CD4-positive, CD25-positive, alpha-beta regulatory T cell (primary cell): Measurements from ENCODE around the gene RUNX2. TPM values are rescaled to one million over a fixed set of nuclear protein-coding genes. Genes with fewer than 3 reads are reported as not detected.
A peak's percentile ranks its signal among the peaks of the same experiment; 100 is the strongest.

Experiments
- ATAC-seq, 2 donors: fragments of 150-1000 bp; cut with Tn5 transposase; one replicate each; pipeline ENCODE4 v1.10.0; 2021; ENCODE audit warnings: low read depth in 2 of 2, moderate number of reproducible peaks in 2 of 2, moderate library complexity in 1 of 2
- DNase-seq, 3 donors: peaks; one replicate each; pipeline versions ENCODE4 v3.0.0 to v3.0.0-alpha.2; 2012 to 2022; ENCODE audit warnings: mixed read lengths in 1 of 3
- H3K27ac ChIP-seq: one replicate; pipeline ENCODE4 v1.7.0; 2013; ENCODE audit warnings: mild to moderate bottlenecking, low read length; ENCODE audit not compliant: insufficient read depth, poor library complexity, severe bottlenecking
- H3K27me3 ChIP-seq: one replicate; pipeline ENCODE4 v1.7.0; 2013; ENCODE audit warnings: low read length; ENCODE audit not compliant: control insufficient read depth, insufficient read depth
- H3K36me3 ChIP-seq: one replicate; pipeline ENCODE4 v1.7.0; 2013; ENCODE audit warnings: mild to moderate bottlenecking, low read length, moderate library complexity; ENCODE audit not compliant: control insufficient read depth, insufficient read depth
- H3K4me1 ChIP-seq: 2 replicates; pipeline ENCODE4 v1.7.0; 2013; ENCODE audit warnings: mild to moderate bottlenecking, low read length; ENCODE audit not compliant: insufficient read depth, control insufficient read depth, poor library complexity, severe bottlenecking
- H3K4me3 ChIP-seq: one replicate; pipeline ENCODE4 v1.7.0; 2013; ENCODE audit warnings: low read depth, mild to moderate bottlenecking, low read length, moderate library complexity
- H3K9me3 ChIP-seq, 2 experiments: 1 replicate in 1 of 2; 2 replicates in 1 of 2; pipeline ENCODE4 v1.7.0; 2013; ENCODE audit warnings: low read length in 2 of 2, mild to moderate bottlenecking in 1 of 2, moderate library complexity in 1 of 2; ENCODE audit not compliant: control insufficient read depth in 2 of 2
- H3K27ac Mint-ChIP-seq, 3 donors: one replicate each; pipeline ENCODE4 v1.8.0; 2020 to 2022; ENCODE audit warnings: mild to moderate bottlenecking in 3 of 3, mixed read lengths in 3 of 3, moderate library complexity in 2 of 3
- H3K27me3 Mint-ChIP-seq: one replicate; pipeline ENCODE4 v1.8.0; 2022; ENCODE audit warnings: mild to moderate bottlenecking, mixed read lengths
- H3K36me3 Mint-ChIP-seq: one replicate; pipeline ENCODE4 v1.8.0; 2020; ENCODE audit warnings: mixed read lengths
- H3K4me1 Mint-ChIP-seq, 4 donors: one replicate each; pipeline ENCODE4 v1.8.0; 2020 to 2022; ENCODE audit warnings: mixed read lengths in 4 of 4, mild to moderate bottlenecking in 1 of 4
- H3K4me3 Mint-ChIP-seq, 4 donors: one replicate each; pipeline ENCODE4 v1.8.0; 2020 to 2022; ENCODE audit warnings: mild to moderate bottlenecking in 4 of 4, mixed read lengths in 4 of 4, moderate library complexity in 3 of 4
- H3K9me3 Mint-ChIP-seq, 7 donors: one replicate each; pipeline ENCODE4 v1.8.0; 2020 to 2022; ENCODE audit warnings: mixed read lengths in 7 of 7, mild to moderate bottlenecking in 3 of 7, moderate library complexity in 2 of 7
- polyA plus RNA-seq, 4 donors: library from polyadenylated mRNA; unstranded; fragments of 300-500 nt; fragmentation: Illumina TruSeq; gene quantifications; one replicate each; pipeline ENCODE4 v1.2.3, GENCODE V29; 2021
- total RNA-seq: library from RNA; stranded (reverse); gene quantifications from one replicate; pipeline ENCODE4 v1.2.3, GENCODE V29; 2022

The RUNX2 gene
- total and polyA plus RNA-seq, 5 donors from 2014 or later = 5.3 to 30.0 (median 5.5) TPM

DNA sequence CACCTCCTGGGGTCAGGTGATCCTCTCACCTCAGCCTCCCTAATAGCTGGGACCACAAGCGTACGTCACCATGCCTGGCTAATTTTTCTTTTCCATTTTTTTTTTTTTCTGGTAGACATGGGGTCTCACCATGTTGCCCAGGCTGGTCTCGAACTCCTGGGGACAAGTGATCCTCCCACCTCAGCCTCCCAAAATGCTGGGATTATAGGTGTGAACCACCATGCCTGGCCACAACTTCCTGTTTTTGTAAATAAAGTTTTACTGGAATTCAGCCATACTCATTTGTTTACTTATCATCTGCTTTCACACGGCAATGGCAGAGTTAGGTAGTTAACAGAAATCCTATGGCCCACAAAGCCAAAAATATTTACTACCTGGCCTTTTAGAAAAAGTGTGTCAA lies 7.8 kb upstream of the RUNX2 start:
- Mint-ChIP-seq H3K9me3 (peaks cover 0 to 5% (median 0%) of the 10 kb centered on the region in 7 donors), H3K36me3 (no peaks in the 10 kb centered on the region), H3K4me3 (no peak overlapping the region), H3K27ac (no peak overlapping the region), H3K4me1 (peaks cover 13 to 22% (median 21%) of the 10 kb centered on the region in 4 donors), H3K27me3 (no peaks in the 10 kb centered on the region)
- ATAC-seq (no peak), DNase-seq (no peak)
- Histone ChIP-seq H3K36me3 (no peaks in the 10 kb centered on the region), H3K4me3 (no peak overlapping the region), H3K27ac (no peak overlapping the region), H3K4me1 (peaks cover 12% of the 10 kb centered on the region), H3K9me3 (no peaks in the 10 kb centered on the region), H3K27me3 (no peaks in the 10 kb centered on the region)

DNA sequence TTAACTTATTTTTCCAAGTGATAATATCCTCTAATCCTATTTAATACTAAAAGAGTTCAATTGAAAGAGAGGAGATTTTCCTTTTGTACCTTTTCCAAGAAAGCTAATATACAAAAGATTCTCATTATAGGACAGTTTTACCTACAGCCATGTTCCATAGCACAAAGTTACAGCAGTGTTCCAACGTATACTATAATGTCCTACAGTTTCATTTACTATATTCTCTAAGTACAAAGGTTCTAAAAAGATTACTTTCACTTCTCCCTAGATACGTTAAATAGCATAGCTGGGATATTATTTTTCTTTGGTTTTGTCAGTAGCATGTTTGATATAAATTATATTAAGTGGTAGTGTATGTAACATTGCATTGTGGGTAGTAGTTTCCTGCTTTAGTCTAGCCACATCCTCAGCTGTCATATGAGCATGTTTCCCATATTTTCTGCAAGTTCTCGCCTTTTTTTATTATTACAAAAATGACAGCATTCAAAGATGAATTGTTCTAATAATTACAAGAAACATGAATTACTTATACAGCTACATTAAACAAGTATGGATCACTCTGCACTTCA lies 4.4 kb upstream of the RUNX2 start:
- ATAC-seq = peak; percentile 58 to 59
- Mint-ChIP-seq H3K9me3 (no peaks in the 10 kb centered on the region), H3K4me1 (peaks cover 13 to 37% (median 25%) of the 10 kb centered on the region in 4 donors), H3K27me3 (no peaks in the 10 kb centered on the region), H3K36me3 (no peaks in the 10 kb centered on the region), H3K4me3 (peak overlapping the region in 3 of 4 donors; percentile 21 to 68 (median 23)), H3K27ac (no peak overlapping the region)
- Histone ChIP-seq H3K9me3 (no peaks in the 10 kb centered on the region), H3K4me3 (peak overlapping the region; percentile 54), H3K36me3 (no peaks in the 10 kb centered on the region), H3K27ac (no peak overlapping the region), H3K4me1 (peaks cover 12% of the 10 kb centered on the region), H3K27me3 (no peaks in the 10 kb centered on the region)
- peak in 2 of 3 donors; percentile 19 to 40 for DNase-seq

DNA sequence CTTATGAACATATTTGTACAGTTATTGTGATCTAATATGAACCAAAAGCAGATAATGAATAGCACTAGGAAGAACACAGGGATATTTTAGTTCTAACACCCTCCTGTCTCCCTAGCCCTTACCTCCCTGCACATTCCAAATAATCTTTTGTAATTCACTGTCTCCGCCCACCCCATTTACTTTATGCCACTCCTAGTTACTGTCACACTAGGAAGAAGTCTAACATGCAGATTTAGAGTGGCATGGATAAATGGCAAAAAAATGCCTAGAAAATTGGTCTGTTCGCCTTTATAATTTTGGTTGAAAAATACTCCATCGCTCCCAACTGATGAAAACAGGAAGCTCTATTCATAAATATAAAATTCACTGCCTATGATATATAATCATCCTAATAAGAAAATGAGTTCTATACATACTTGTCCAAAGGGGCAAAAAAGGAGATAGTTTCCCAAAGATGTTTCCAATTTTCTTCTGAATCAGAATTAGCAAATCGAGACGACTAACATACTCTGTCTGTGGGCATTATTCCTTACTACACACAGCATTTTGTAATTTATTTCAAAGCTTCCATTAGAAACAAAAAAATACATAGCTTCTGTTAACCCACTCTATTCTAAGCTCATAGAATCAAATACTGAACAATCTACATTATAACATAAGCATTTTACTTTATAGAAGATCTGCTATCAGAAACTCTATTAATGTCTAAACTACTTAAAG lies 1.3 kb upstream of the RUNX2 start:
- Histone ChIP-seq H3K4me3 (no peak overlapping the region), H3K4me1 (peaks cover 12% of the 10 kb centered on the region), H3K9me3 (no peaks in the 10 kb centered on the region), H3K36me3 (no peaks in the 10 kb centered on the region), H3K27me3 (no peaks in the 10 kb centered on the region), H3K27ac (no peak overlapping the region)
- Mint-ChIP-seq H3K4me1 (peaks cover 13 to 47% (median 25%) of the 10 kb centered on the region in 4 donors), H3K9me3 (no peaks in the 10 kb centered on the region), H3K36me3 (no peaks in the 10 kb centered on the region), H3K27ac (peak overlapping the region in 2 of 3 donors; percentile 11 to 63), H3K4me3 (no peak overlapping the region), H3K27me3 (no peaks in the 10 kb centered on the region)
- ATAC-seq = no peak
- DNase-seq = no peak

DNA sequence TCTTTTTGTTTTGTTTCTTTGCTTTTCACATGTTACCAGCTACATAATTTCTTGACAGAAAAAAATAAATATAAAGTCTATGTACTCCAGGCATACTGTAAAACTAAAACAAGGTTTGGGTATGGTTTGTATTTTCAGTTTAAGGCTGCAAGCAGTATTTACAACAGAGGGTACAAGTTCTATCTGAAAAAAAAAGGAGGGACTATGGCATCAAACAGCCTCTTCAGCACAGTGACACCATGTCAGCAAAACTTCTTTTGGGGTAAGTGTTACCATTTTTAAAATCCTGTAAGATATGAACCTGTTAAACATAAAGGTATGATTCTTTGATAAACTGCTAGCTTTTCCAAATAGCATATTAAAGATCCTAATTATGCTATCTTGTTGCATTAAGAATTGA lies 393 bp downstream of the RUNX2 start:
- H3K4me3 Mint-ChIP-seq = no peak overlapping the region
- peaks cover 7% of the 10 kb centered on the region for H3K4me1 ChIP-seq
- peak overlapping the region in 1 of 3 donors; percentile 63 for H3K27ac Mint-ChIP-seq
- no peaks in the 10 kb centered on the region for H3K9me3 ChIP-seq
- no peaks in the 10 kb centered on the region for H3K27me3 Mint-ChIP-seq
- H3K4me1 Mint-ChIP-seq = peaks cover 7 to 40% (median 16%) of the 10 kb centered on the region in 4 donors
- H3K4me3 ChIP-seq = no peak overlapping the region
- H3K27ac ChIP-seq = no peak overlapping the region
- no peaks in the 10 kb centered on the region for H3K36me3 ChIP-seq
- no peak for ATAC-seq
- DNase-seq = no peak
- H3K36me3 Mint-ChIP-seq = no peaks in the 10 kb centered on the region
- H3K27me3 ChIP-seq = no peaks in the 10 kb centered on the region
- H3K9me3 Mint-ChIP-seq = no peaks in the 10 kb centered on the region

GRCh38 chr6:45344900-45345299 lies 16.8 kb downstream of the RUNX2 start:
- Histone ChIP-seq H3K27ac (no peak overlapping the region), H3K4me3 (no peak overlapping the region), H3K36me3 (no peaks in the 10 kb centered on the region), H3K9me3 (no peaks in the 10 kb centered on the region), H3K27me3 (no peaks in the 10 kb centered on the region), H3K4me1 (no peaks in the 10 kb centered on the region)
- Mint-ChIP-seq H3K4me1 (peaks cover 0 to 2% (median 0%) of the 10 kb centered on the region in 4 donors), H3K27me3 (no peaks in the 10 kb centered on the region), H3K9me3 (peaks cover 0 to 3% (median 0%) of the 10 kb centered on the region in 7 donors), H3K4me3 (no peak overlapping the region), H3K27ac (no peak overlapping the region), H3K36me3 (no peaks in the 10 kb centered on the region)
- DNase-seq = no peak
- ATAC-seq = no peak

DNA sequence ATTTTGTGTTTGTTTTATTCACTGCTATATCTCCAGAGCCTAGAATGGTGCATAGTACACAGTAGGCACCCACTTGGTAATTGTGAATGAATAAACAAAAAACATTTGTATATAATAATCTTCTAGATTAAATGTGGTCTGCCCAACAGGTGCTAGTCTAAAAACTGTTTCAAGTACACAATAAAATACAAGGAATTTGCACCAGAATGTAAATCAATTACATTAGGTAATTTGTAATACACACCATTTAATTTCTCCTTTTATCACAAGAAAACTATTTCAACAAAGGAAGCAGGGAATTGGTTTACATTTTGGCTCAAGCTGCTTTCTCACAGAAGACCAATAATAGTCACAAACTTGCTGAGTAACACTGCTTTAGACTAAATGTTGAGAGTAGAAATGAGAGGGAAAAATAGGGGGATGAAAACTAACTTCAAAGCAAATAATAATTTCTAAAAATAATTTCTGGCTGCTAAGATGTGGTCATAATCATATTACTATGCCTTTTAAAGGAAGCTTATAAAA lies 22.1 kb downstream of the RUNX2 start:
- peaks cover 12% of the 10 kb centered on the region for H3K36me3 Mint-ChIP-seq
- ATAC-seq (no peak), DNase-seq (no peak)
- H3K36me3 ChIP-seq = no peaks in the 10 kb centered on the region
- no peaks in the 10 kb centered on the region for H3K27me3 Mint-ChIP-seq
- H3K27ac ChIP-seq = no peak overlapping the region
- no peaks in the 10 kb centered on the region for H3K27me3 ChIP-seq
- H3K9me3 ChIP-seq = no peaks in the 10 kb centered on the region
- peaks cover 0 to 4% (median 0%) of the 10 kb centered on the region in 7 donors for H3K9me3 Mint-ChIP-seq
- H3K4me3 Mint-ChIP-seq = no peak overlapping the region
- no peak overlapping the region for H3K27ac Mint-ChIP-seq
- H3K4me3 ChIP-seq = no peak overlapping the region
- H3K4me1 ChIP-seq = no peaks in the 10 kb centered on the region
- H3K4me1 Mint-ChIP-seq = peaks cover 0 to 5% (median 2%) of the 10 kb centered on the region in 4 donors

- Mint-ChIP-seq H3K4me1 (peaks cover 0 to 5% (median 1%) of the 10 kb centered on the region in 4 donors), H3K4me3 (no peak overlapping the region), H3K27ac (no peak overlapping the region), H3K27me3 (no peaks in the 10 kb centered on the region), H3K9me3 (peaks cover 0 to 4% (median 0%) of the 10 kb centered on the region in 7 donors), H3K36me3 (peaks cover 12% of the 10 kb centered on the region)
- no peaks in the 10 kb centered on the region for H3K4me1 ChIP-seq
- no peak for ATAC-seq
- no peak overlapping the region for H3K4me3 ChIP-seq
- no peaks in the 10 kb centered on the region for H3K9me3 ChIP-seq
- no peak overlapping the region for H3K27ac ChIP-seq
- H3K27me3 ChIP-seq = no peaks in the 10 kb centered on the region
- DNase-seq = no peak
- H3K36me3 ChIP-seq = no peaks in the 10 kb centered on the region
These were observed 22.9 kb downstream of the RUNX2 start for GRCh38 chr6:45351076-45351475.
